Liver (tissue), 3 donors: Measurements from ENCODE around the gene NRM.

Experiments used
- ATF3 ChIP-seq: IDR thresholded peaks from 2 replicates; pipeline ENCODE4 v1.6.1; 2016; ENCODE audit warnings: antibody characterized with exemption
- CTCF ChIP-seq: fragments of 150-350 bp; IDR thresholded peaks from 2 replicates; pipeline ENCODE4 v1.5.1; 2017; ENCODE audit warnings: improper control_type of control experiment, low read depth, low read length; ENCODE audit not compliant: missing input control
- GABPA ChIP-seq, 2 donors: IDR thresholded peaks in 1 of 2; conservative IDR thresholded peaks in 1 of 2; 2 replicates each; pipeline ENCODE4 v1.6.1; 2016; ENCODE audit warnings: antibody characterized with exemption in 2 of 2, mild to moderate bottlenecking in 1 of 2, moderate library complexity in 1 of 2
- HNF4A ChIP-seq, 2 donors: conservative IDR thresholded peaks; 2 replicates each; pipeline ENCODE4 v1.6.1; 2016; ENCODE audit warnings: antibody characterized with exemption in 2 of 2, mild to moderate bottlenecking in 2 of 2
- JUND ChIP-seq, 2 donors: IDR thresholded peaks; 2 replicates each; pipeline ENCODE4 v1.6.1; 2016; ENCODE audit warnings: antibody characterized with exemption in 2 of 2
- MAX ChIP-seq: IDR thresholded peaks from 2 replicates; pipeline ENCODE4 v1.6.1; 2016; ENCODE audit warnings: antibody characterized with exemption
- REST ChIP-seq: IDR thresholded peaks from 2 replicates; pipeline ENCODE4 v1.6.1; 2016; ENCODE audit warnings: antibody characterized with exemption, mild to moderate bottlenecking
- RXRA ChIP-seq, 2 donors: IDR thresholded peaks; 2 replicates each; pipeline ENCODE4 v1.6.1; 2017 to 2018; ENCODE audit warnings: antibody characterized with exemption in 2 of 2, mild to moderate bottlenecking in 1 of 2
- SP1 ChIP-seq: IDR thresholded peaks from 2 replicates; pipeline ENCODE4 v1.6.1; 2018; ENCODE audit warnings: antibody characterized with exemption, mild to moderate bottlenecking
- TAF1 ChIP-seq: conservative IDR thresholded peaks from 2 replicates; pipeline ENCODE4 v1.6.1; 2016; ENCODE audit warnings: antibody characterized with exemption, mild to moderate bottlenecking
- YY1 ChIP-seq: IDR thresholded peaks from 2 replicates; pipeline ENCODE4 v1.6.1; 2016; ENCODE audit warnings: antibody characterized with exemption, mild to moderate bottlenecking
- donor health status: healthy.
- donor health status: healthy.

GRCh38 chr6:30641048-30641447 lies 49.7 kb downstream of the NRM start:
- TF ChIP-seq CTCF (no peak), MAX (no peak), RXRA (IDR thresholded peaks at IDR 0.05) (no peak), YY1 (no peak), TAF1 (no peak), JUND (IDR thresholded peaks at IDR 0.05) (no peak), GABPA (IDR thresholded peaks at IDR 0.05 in 1 of 2, conservative IDR thresholded peaks at IDR 0.05 in 1 of 2) (no peak), HNF4A (conservative IDR thresholded peaks at IDR 0.05) (no peak), SP1 (no peak), ATF3 (no peak), REST (no peak)
